Measurements from ENCODE around the gene KIF1A. TPM values are rescaled to one million over a fixed set of nuclear protein-coding genes. Genes with fewer than 3 reads are reported as not detected.

KIF1A gene
- total RNA-seq, 1 experiment from 2014 or later: 279 TPM

- DNase-seq (ENCODE audit: low spot score): no peak
- H3K27me3 Mint-ChIP-seq (ENCODE audit: low read depth): no peaks in the 10 kb centered on the region
Observed at GRCh38 chr2:240868286-240869108, 48.5 kb upstream of the KIF1A start, which contains the start of gene AGXT. Gene AGXT (plus strand): TSS chr2:240868824. CDS start chr2:240868866, 42 bp downstream.

GRCh38 chr2:240865391-240865790, 45.4 kb upstream of the KIF1A start:
- Mint-ChIP-seq H3K4me3 (no peak overlapping the region), H3K9me3 (no peaks in the 10 kb centered on the region)
- CTCF ChIA-PET: interaction anchor here (0.7 kb wide), 1 partner anchor 607 kb away, joined by 3 read pairs; no protein-coding TSS in a partner anchor

More at GRCh38 chr2:240868286-240869108, 48.5 kb upstream of the KIF1A start, which contains the start of gene AGXT:
- no peak within 1 kb of the TSS for H3K4me3 Mint-ChIP-seq
- no peak for ATAC-seq
- no peak within 1 kb of the TSS for H3K27ac Mint-ChIP-seq
- ChIA-PET CTCF (interaction anchor here (1.0 to 1.9 kb wide), 2 partner anchors 17 to 46 kb away, joined by 3 to 4 read pairs; no protein-coding TSS in a partner anchor), POLR2A (no interaction called here)
- TF ChIP-seq MLX (CRISPR knock-in tag; IDR thresholded peaks at IDR 0.05) (no peak), ERG (CRISPR knock-in tag; IDR thresholded peaks at IDR 0.05) (no peak), IRF2 (CRISPR knock-in tag; IDR thresholded peaks at IDR 0.05; ENCODE audit: borderline replicate concordance, low read depth) (no peak), SMAD3 (CRISPR knock-in tag; IDR thresholded peaks at IDR 0.05; ENCODE audit: borderline replicate concordance) (no peak), FOXK1 (CRISPR knock-in tag; IDR thresholded peaks at IDR 0.05) (no peak), KAT7 (CRISPR knock-in tag; IDR thresholded peaks at IDR 0.05; ENCODE audit: borderline replicate concordance) (no peak), ZNF317 (CRISPR knock-in tag; IDR thresholded peaks at IDR 0.05; ENCODE audit: borderline replicate concordance, low read depth) (no peak), TCF7 (CRISPR knock-in tag; IDR thresholded peaks at IDR 0.05; ENCODE audit: low read depth) (no peak), ESRRA (CRISPR knock-in tag; IDR thresholded peaks at IDR 0.05; ENCODE audit: borderline replicate concordance) (no peak), JAZF1 (CRISPR knock-in tag; IDR thresholded peaks at IDR 0.05) (no peak), GABPB1 (CRISPR knock-in tag; IDR thresholded peaks at IDR 0.05) (no peak; the same call in none of the 2 replicates), CREB1 (CRISPR knock-in tag; IDR thresholded peaks at IDR 0.05) (no peak), TEAD1 (CRISPR knock-in tag; IDR thresholded peaks at IDR 0.05) (no peak)
- no peaks in the 10 kb centered on the region for H3K36me3 Mint-ChIP-seq
- no peaks in the 10 kb centered on the region for H3K4me1 Mint-ChIP-seq
- no peaks in the 10 kb centered on the region for H3K9me3 Mint-ChIP-seq

More at GRCh38 chr2:240865391-240865790, 45.4 kb upstream of the KIF1A start:
- ATAC-seq (no peak), DNase-seq (ENCODE audit: low spot score) (no peak)
- H3K4me1 Mint-ChIP-seq: no peaks in the 10 kb centered on the region
- H3K36me3 Mint-ChIP-seq: no peaks in the 10 kb centered on the region
- POLR2A ChIA-PET: no interaction called here
- TF ChIP-seq JUN (CRISPR knock-in tag; IDR thresholded peaks at IDR 0.05): no peak
- TF ChIP-seq AFF4 (CRISPR knock-in tag; IDR thresholded peaks at IDR 0.05; ENCODE audit: borderline replicate concordance): no peak
- H3K27me3 Mint-ChIP-seq (ENCODE audit: low read depth): no peaks in the 10 kb centered on the region; the same call in 1 of the 2 replicates
- H3K27ac Mint-ChIP-seq: 0 out of 2 replicates have a peak overlapping the region, but pooled peaks have one; percentile 44
